Retinal pigment epithelial cell (primary cell): ENCODE measurements around the gene MTARC1.

Experiments used
- DNase-seq: peaks from one replicate; pipeline ENCODE4 v3.0.0-alpha.2; 2010; ENCODE audit warnings: low read depth
- H3K4me3 ChIP-seq: 2 replicates; pipeline ENCODE4 v1.5.1; 2011; ENCODE audit warnings: mild to moderate bottlenecking, low read length, control low read depth, moderate library complexity
- TF ChIP-seq, protein P1 (sequence below): conservative IDR thresholded peaks from 2 replicates; pipeline ENCODE4 v1.5.1; 2011; ENCODE audit warnings: low read depth, low read length, control low read depth, inconsistent platforms

MTARC1 gene

GRCh38 chr1:220815409-220815808, 28.7 kb downstream of the MTARC1 start:
- no peak overlapping the region for H3K4me3 ChIP-seq
- TF ChIP-seq, protein P1, sequence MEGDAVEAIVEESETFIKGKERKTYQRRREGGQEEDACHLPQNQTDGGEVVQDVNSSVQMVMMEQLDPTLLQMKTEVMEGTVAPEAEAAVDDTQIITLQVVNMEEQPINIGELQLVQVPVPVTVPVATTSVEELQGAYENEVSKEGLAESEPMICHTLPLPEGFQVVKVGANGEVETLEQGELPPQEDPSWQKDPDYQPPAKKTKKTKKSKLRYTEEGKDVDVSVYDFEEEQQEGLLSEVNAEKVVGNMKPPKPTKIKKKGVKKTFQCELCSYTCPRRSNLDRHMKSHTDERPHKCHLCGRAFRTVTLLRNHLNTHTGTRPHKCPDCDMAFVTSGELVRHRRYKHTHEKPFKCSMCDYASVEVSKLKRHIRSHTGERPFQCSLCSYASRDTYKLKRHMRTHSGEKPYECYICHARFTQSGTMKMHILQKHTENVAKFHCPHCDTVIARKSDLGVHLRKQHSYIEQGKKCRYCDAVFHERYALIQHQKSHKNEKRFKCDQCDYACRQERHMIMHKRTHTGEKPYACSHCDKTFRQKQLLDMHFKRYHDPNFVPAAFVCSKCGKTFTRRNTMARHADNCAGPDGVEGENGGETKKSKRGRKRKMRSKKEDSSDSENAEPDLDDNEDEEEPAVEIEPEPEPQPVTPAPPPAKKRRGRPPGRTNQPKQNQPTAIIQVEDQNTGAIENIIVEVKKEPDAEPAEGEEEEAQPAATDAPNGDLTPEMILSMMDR, result no peak
- DNase-seq, result no peak

GRCh38 chr1:220817907-220818306, 31.2 kb downstream of the MTARC1 start:
- TF ChIP-seq, protein P1, result no peak
- no peak for DNase-seq
- H3K4me3 ChIP-seq, result no peak overlapping the region

DNA sequence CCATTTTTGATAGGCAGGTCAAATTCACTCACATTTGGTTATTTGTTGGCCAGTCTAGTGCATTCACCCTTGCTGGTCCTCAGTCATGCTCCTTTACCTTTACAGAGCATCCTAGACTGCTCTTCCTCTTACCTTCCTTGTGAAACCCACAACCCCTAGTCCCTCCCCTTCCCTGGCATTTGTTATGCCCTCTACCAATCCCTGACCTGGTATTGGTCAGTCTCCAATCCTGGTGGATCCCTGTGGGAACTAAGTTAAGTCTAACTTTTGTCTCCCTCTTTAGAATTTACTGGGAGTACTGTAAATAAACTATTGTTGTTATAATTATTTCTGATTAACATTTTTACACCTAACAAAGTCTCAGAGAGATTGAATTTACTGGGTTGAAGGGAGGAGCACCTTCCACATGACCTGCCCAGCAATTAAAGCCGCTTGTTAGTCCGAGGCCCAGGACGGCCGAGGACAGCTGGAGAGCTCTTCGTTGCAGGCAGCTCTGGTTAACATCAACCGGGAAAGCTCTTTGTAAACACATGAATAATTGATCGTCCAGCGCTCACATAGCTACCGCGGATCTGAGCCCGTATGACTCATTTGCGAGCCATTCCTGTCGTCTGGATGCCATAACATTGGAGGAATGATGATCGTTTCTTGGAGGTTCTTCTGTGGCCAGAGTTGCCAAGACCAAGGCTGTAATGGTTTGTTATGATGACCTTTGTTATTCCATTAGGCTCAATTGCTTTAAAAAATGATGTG, 31.9 kb downstream of the MTARC1 start:
- TF ChIP-seq, protein P1, result no peak
- H3K4me3 ChIP-seq, result no peak overlapping the region
- no peak for DNase-seq

DNA sequence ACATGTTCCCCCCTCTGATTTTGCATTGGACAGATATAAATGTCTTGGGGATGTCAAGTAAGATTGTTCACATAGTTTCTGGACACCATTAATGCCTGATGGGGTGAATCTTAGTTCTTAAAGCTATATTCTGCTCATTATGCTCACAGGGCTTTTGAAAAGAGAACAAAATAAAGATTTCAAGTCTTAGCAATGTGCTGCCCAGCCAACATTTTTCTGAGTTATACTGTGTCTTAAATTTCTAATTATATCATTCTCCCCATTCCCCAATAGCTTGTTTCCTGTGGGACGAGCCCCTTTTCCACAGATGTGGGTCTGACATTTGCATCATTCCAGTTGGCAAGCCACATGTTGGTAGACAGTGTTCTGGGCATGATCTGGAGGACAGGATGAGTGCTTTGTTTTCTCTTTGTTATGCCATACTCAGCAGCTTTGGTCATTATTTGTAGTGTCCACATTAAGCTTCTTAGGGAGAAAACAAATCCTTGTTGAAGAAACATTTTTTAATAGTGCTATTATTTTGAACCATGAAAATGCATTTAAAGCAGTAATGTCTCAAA, 32.8 kb downstream of the MTARC1 start:
- no peak overlapping the region for H3K4me3 ChIP-seq
- TF ChIP-seq, protein P1, result no peak
- no peak for DNase-seq

DNA sequence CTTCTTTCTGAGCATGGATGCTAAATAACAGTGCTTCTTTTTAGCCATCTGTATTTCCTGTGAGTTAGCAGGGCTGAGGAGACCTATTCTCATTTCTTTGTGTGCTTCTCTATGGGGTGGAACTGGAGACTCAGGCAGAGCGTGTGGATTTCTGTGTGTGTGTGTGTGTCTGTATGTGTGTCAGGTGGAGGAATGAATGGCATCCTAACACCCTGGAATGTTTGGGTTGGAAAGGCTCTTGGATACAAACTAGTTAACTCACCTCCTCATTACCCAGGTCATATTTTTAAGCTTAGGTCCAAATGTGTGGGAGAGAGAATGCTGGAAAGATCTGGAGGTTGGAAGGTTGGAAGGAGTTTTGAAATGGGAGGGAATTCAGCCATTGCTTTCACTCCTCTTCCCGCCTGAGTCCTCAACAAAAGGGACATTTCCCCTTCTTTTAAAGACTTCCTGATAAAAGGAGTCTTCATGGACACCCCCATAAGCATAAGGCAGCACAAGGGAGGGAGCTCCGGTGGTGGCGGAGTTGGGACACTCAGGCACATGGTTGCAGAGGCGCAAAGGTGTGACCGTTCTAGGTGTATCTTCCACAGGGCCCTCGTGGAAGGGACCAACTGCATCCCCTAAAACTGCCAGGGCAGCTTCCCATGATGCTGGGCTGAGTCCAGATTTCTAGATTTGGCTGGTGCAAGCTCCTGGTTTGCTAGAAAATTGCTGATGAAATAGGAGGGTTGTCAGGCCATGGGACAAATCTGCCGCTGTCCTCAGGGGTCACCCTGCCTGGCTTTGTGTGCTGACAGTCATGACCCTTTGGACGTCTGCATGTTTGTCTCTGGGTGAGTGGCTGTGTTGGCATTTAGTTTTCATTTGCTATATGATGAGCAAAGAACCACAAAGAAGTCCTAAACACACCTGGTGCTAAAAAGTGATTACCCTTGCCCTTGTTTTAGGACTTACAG, 37.6 kb downstream of the MTARC1 start:
- TF ChIP-seq, protein P1, result no peak
- H3K4me3 ChIP-seq, result no peak overlapping the region
- peak; percentile 62 for DNase-seq

GRCh38 chr1:220825819-220826551, 39.3 kb downstream of the MTARC1 start:
- DNase-seq, result no peak
- no peak overlapping the region for H3K4me3 ChIP-seq
- TF ChIP-seq, protein P1, result no peak
